H1 (cell line): ENCODE results near the gene ATL3. TPM values are rescaled to one million over a fixed set of nuclear protein-coding genes. Genes with fewer than 3 reads are reported as not detected.
A peak's percentile ranks its signal among the peaks of the same experiment; 100 is the strongest.

ENCODE experiments used
- CTCF ChIA-PET: fragments of 300-600 bp; sonication (Branson Sonifier 250); formaldehyde crosslinking; loops from one replicate; lab custom pipeline; 2021; ENCODE audit not compliant: partially characterized antibody; lab: Charles Lee
- POLR2A ChIA-PET: fragments of 300-600 bp; sonication (Branson Sonifier 250); formaldehyde crosslinking; loops from one replicate; lab custom pipeline; 2021; ENCODE audit warnings: inconsistent platforms; ENCODE audit not compliant: partially characterized antibody; lab: Charles Lee
- DNase-seq, 2 experiments: peaks; one replicate each; pipeline versions ENCODE4 v3.0.0 to v3.0.0-alpha.2; 2010 to 2022; ENCODE audit warnings: low spot score in 2 of 2, low read depth in 1 of 2, mixed read lengths in 1 of 2
- FAIRE-seq: peaks from 2 replicates; lab custom pipeline; 2011; peaks lifted over from hg19 to GRCh38; lab: Jason Lieb, UNC
- H2AFZ ChIP-seq: 2 replicates; pipeline ENCODE4 v1.8.1; 2012; ENCODE audit warnings: low read length, inconsistent platforms
- H2AK5ac ChIP-seq: 2 replicates; pipeline ENCODE4 v1.6.1; 2013; ENCODE audit warnings: low read depth, low read length
- H2BK120ac ChIP-seq: replicated peaks from 2 replicates; pipeline ENCODE3; 2013; ENCODE audit warnings: low read depth, low read length, inconsistent platforms
- H2BK12ac ChIP-seq: 2 replicates; pipeline ENCODE4 v1.6.1; 2013; ENCODE audit warnings: low read depth, low read length
- H2BK15ac ChIP-seq: 2 replicates; pipeline ENCODE4 v1.6.1; 2013; ENCODE audit warnings: low read length
- H2BK20ac ChIP-seq: 2 replicates; pipeline ENCODE4 v1.6.1; 2013; ENCODE audit warnings: low read length
- H2BK5ac ChIP-seq: 2 replicates; pipeline ENCODE4 v1.6.1; 2013; ENCODE audit warnings: low read depth, low read length
- H3K14ac ChIP-seq: 2 replicates; pipeline ENCODE4 v1.6.1; 2013; ENCODE audit warnings: inconsistent platforms; ENCODE audit not compliant: insufficient read length
- H3K18ac ChIP-seq: 2 replicates; pipeline ENCODE4 v1.6.1; 2013; ENCODE audit warnings: low read length; ENCODE audit errors: extremely low read depth
- H3K23ac ChIP-seq: 2 replicates; pipeline ENCODE4 v1.6.1; 2013; ENCODE audit warnings: inconsistent platforms; ENCODE audit not compliant: insufficient read length
- H3K23me2 ChIP-seq: 2 replicates; pipeline ENCODE4 v1.6.1; 2013; ENCODE audit warnings: low read depth, low read length
- H3K27ac ChIP-seq: 2 replicates; pipeline ENCODE4 v1.6.1; 2011; ENCODE audit warnings: low read depth, low read length, inconsistent platforms
- H3K27me3 ChIP-seq, 4 experiments: replicated peaks in 1 of 4; 1 replicate in 1 of 4; 2 replicates in 3 of 4; pipeline versions ENCODE4 v1.6.1 to v1.8.1; 2011 to 2013; ENCODE audit warnings: low read length in 3 of 4, mild to moderate bottlenecking in 3 of 4, inconsistent platforms in 2 of 4, mixed read lengths in 2 of 4, moderate library complexity in 1 of 4; ENCODE audit not compliant: control insufficient read depth in 3 of 4, insufficient read depth in 3 of 4; ENCODE audit errors: extremely low read depth in 1 of 4
- H3K36me3 ChIP-seq, 4 experiments: 2 replicates each; pipeline versions ENCODE4 v1.6.1 to v1.8.1; 2011 to 2013; ENCODE audit warnings: mild to moderate bottlenecking in 4 of 4, low read length in 3 of 4, moderate library complexity in 2 of 4, control low read depth in 1 of 4, inconsistent platforms in 1 of 4; ENCODE audit not compliant: insufficient read depth in 4 of 4, control insufficient read depth in 2 of 4
- H3K4ac ChIP-seq: replicated peaks from 2 replicates; pipeline ENCODE3; 2013; ENCODE audit warnings: low read length, low read depth, mixed read lengths, inconsistent platforms; ENCODE audit not compliant: insufficient read length
- H3K4me1 ChIP-seq, 4 experiments: replicated peaks in 1 of 4; 1 replicate in 1 of 4; 2 replicates in 3 of 4; pipeline versions ENCODE4 v1.6.1 to v1.8.1; 2011 to 2013; ENCODE audit warnings: low read length in 3 of 4, inconsistent platforms in 2 of 4, mixed read lengths in 1 of 4; ENCODE audit not compliant: insufficient read depth in 4 of 4, control insufficient read depth in 3 of 4
- H3K4me2 ChIP-seq, 2 experiments: 2 replicates each; pipeline versions ENCODE4 v1.6.1 to v1.8.1; 2011 to 2013; ENCODE audit warnings: low read depth in 2 of 2, low read length in 2 of 2, control low read depth in 1 of 2, inconsistent platforms in 1 of 2, mild to moderate bottlenecking in 1 of 2; ENCODE audit not compliant: insufficient read depth in 1 of 2
- H3K4me3 ChIP-seq, 4 experiments: fragments of 200-600, 300-600 bp in 1 of 4; sonication (generic), shearing (Covaris generic), sonication (Bioruptor Twin) in 1 of 4; 2 replicates each; pipeline versions ENCODE4 v1.5.1 to v1.8.1; 2011 to 2016; ENCODE audit warnings: low read length in 4 of 4, low read depth in 3 of 4, control low read depth in 2 of 4, inconsistent platforms in 2 of 4, mild to moderate bottlenecking in 2 of 4, mixed read lengths in 1 of 4, moderate library complexity in 1 of 4; ENCODE audit not compliant: insufficient read depth in 2 of 4; ENCODE audit errors: extremely low read depth in 1 of 4
- H3K56ac ChIP-seq: replicated peaks from 2 replicates; pipeline ENCODE3; 2013; ENCODE audit warnings: low read depth, mild to moderate bottlenecking, mixed read lengths, low read length, inconsistent platforms; ENCODE audit not compliant: insufficient read length
- H3K79me1 ChIP-seq: 2 replicates; pipeline ENCODE4 v1.6.1; 2013; ENCODE audit warnings: low read depth, low read length, control low read depth
- H3K79me2 ChIP-seq, 2 experiments: 2 replicates each; pipeline versions ENCODE4 v1.6.1 to v1.8.1; 2012 to 2013; ENCODE audit warnings: low read length in 2 of 2, mild to moderate bottlenecking in 2 of 2, inconsistent platforms in 1 of 2; ENCODE audit not compliant: insufficient read depth in 2 of 2, control insufficient read depth in 1 of 2
- H3K9ac ChIP-seq, 4 experiments: replicated peaks in 1 of 4; 1 replicate in 1 of 4; 2 replicates in 3 of 4; pipeline versions ENCODE4 v1.6.1 to v1.8.1; 2011 to 2013; ENCODE audit warnings: low read depth in 3 of 4, low read length in 3 of 4, control low read depth in 2 of 4, mild to moderate bottlenecking in 2 of 4, moderate library complexity in 2 of 4, inconsistent platforms in 1 of 4; ENCODE audit errors: extremely low read depth in 1 of 4
- H3K9me3 ChIP-seq, 2 experiments: 2 replicates each; pipeline versions ENCODE4 v1.6.1 to v1.8.1; 2012 to 2013; ENCODE audit warnings: mild to moderate bottlenecking in 2 of 2, moderate library complexity in 2 of 2, control low read depth in 1 of 2, inconsistent platforms in 1 of 2, low read depth in 1 of 2, low read length in 1 of 2, mixed read lengths in 1 of 2; ENCODE audit not compliant: insufficient read depth in 2 of 2
- H4K20me1 ChIP-seq, 2 experiments: replicated peaks in 1 of 2; 2 replicates each; pipeline versions ENCODE3 to v1.8.1; 2011 to 2013; ENCODE audit warnings: inconsistent platforms in 2 of 2, low read length in 2 of 2, mild to moderate bottlenecking in 1 of 2; ENCODE audit not compliant: insufficient read depth in 2 of 2, control insufficient read depth in 1 of 2
- H4K5ac ChIP-seq: 2 replicates; pipeline ENCODE4 v1.6.1; 2013; ENCODE audit warnings: low read length, low read depth, mixed read lengths, inconsistent platforms; ENCODE audit not compliant: insufficient read length
- H4K8ac ChIP-seq: 2 replicates; pipeline ENCODE4 v1.8.0; 2013; ENCODE audit warnings: mild to moderate bottlenecking, moderate library complexity, low read length, inconsistent platforms; ENCODE audit not compliant: insufficient read depth; ENCODE audit errors: extremely low read depth
- H4K91ac ChIP-seq: replicated peaks from 2 replicates; pipeline ENCODE3; 2013; ENCODE audit warnings: low read length, mixed read lengths, inconsistent platforms; ENCODE audit not compliant: insufficient read length
- BACH1 ChIP-seq: IDR thresholded peaks from 2 replicates; pipeline ENCODE4 v1.6.1; 2012; ENCODE audit warnings: low read length, improper control_type of control experiment
- BRCA1 ChIP-seq: IDR thresholded peaks from 2 replicates; pipeline ENCODE4 v1.6.1; 2012; ENCODE audit warnings: low read depth, low read length, improper control_type of control experiment
- EGR1 ChIP-seq: IDR thresholded peaks from 2 replicates; pipeline ENCODE4 v1.6.1; 2011; ENCODE audit warnings: low read depth, low read length, borderline replicate concordance
- EP300 ChIP-seq, 2 experiments: IDR thresholded peaks; 1 replicate in 1 of 2; 2 replicates in 1 of 2; pipeline ENCODE4 v1.6.1; 2011 to 2012; ENCODE audit warnings: low read depth in 2 of 2, low read length in 2 of 2, mild to moderate bottlenecking in 2 of 2, borderline replicate concordance in 1 of 2, inconsistent platforms in 1 of 2, moderate library complexity in 1 of 2
- EZH2 ChIP-seq: fragments of 200-600 bp; sonication (generic); IDR thresholded peaks from 2 replicates; pipeline ENCODE4 v1.7.1; 2012; ENCODE audit warnings: low read depth, mild to moderate bottlenecking, moderate library complexity, low read length, inconsistent platforms; ENCODE audit not compliant: severe bottlenecking
- KDM1A ChIP-seq: fragments of 200-600, 300-600 bp; sonication (generic); IDR thresholded peaks from 2 replicates; pipeline ENCODE4 v1.7.1; 2016; ENCODE audit warnings: mild to moderate bottlenecking, low read length, borderline replicate concordance
- RAD21 ChIP-seq, 2 experiments: IDR thresholded peaks in 1 of 2; conservative IDR thresholded peaks in 1 of 2; 2 replicates each; pipeline ENCODE4 v1.6.1; 2011; ENCODE audit warnings: low read depth in 2 of 2, low read length in 2 of 2, improper control_type of control experiment in 1 of 2, inconsistent platforms in 1 of 2, mild to moderate bottlenecking in 1 of 2, moderate library complexity in 1 of 2
- RBBP5 ChIP-seq: IDR thresholded peaks from 2 replicates; pipeline ENCODE4 v1.7.1; 2012; ENCODE audit warnings: low read depth, mild to moderate bottlenecking, inconsistent platforms, low read length, moderate library complexity, borderline replicate concordance
- SIN3A ChIP-seq, 2 experiments: IDR thresholded peaks in 1 of 2; conservative IDR thresholded peaks in 1 of 2; 2 replicates each; pipeline ENCODE4 v1.6.1; 2011 to 2012; ENCODE audit warnings: low read length in 2 of 2, improper control_type of control experiment in 1 of 2, low read depth in 1 of 2, mild to moderate bottlenecking in 1 of 2
- SIRT6 ChIP-seq: IDR thresholded peaks from one replicate; pipeline ENCODE4 v1.7.1; 2012; ENCODE audit warnings: low read length, inconsistent platforms
- TBP ChIP-seq: IDR thresholded peaks from 2 replicates; pipeline ENCODE4 v1.6.1; 2011; ENCODE audit warnings: low read depth, low read length, improper control_type of control experiment
- WGBS, 2 experiments: shearing (Covaris generic) in 1 of 2; methylation state at CpG; one replicate each; pipeline versions ENCODE4 v1.1.6 to v1.1.7; 2013 to 2015; ENCODE audit warnings: low lambda C conversion rate in 2 of 2, mixed read lengths in 2 of 2, inconsistent platforms in 1 of 2, low coverage in 1 of 2, missing lambda C conversion rate in 1 of 2; ENCODE audit not compliant: insufficient replicate concordance in 2 of 2, insufficient coverage in 1 of 2, insufficient read length in 1 of 2; ENCODE audit errors: extremely low coverage in 1 of 2, missing lambda C conversion rate in 1 of 2; 5-methylcytosine and 5-hydroxymethylcytosine counted together
- polyA plus RNA-seq, 7 experiments: library from polyadenylated mRNA; depleted of rRNA in 3 of 7; stranded (reverse) in 5 of 7; unstranded in 2 of 7; fragments of >200 nt in 5 of 7; fragments of 200-250 nt in 2 of 7; gene quantifications; 1 replicate in 5 of 7; 2 replicates in 1 of 7; 4 replicates in 1 of 7; pipeline versions ENCODE4 v1.2.1 to v1.2.3, GENCODE V29; 2011 to 2013; ENCODE audit warnings: missing spikeins in 2 of 7, mixed read lengths in 2 of 7
- total RNA-seq: library from RNA; stranded (reverse); fragmentation: NEBNext Ultra II Directional; extraction: Animal tissue kit (Norgen Biotek cat#: 25700); gene quantifications from 2 replicates; pipeline ENCODE4 v1.2.1, GENCODE V29; 2021

Gene ATL3
- total and polyA plus RNA-seq, 2 of the 8 experiments (the other 6 are each of a cell fraction or from before 2014, with no cell fraction given): 7.8 to 24.5 TPM

DNA sequence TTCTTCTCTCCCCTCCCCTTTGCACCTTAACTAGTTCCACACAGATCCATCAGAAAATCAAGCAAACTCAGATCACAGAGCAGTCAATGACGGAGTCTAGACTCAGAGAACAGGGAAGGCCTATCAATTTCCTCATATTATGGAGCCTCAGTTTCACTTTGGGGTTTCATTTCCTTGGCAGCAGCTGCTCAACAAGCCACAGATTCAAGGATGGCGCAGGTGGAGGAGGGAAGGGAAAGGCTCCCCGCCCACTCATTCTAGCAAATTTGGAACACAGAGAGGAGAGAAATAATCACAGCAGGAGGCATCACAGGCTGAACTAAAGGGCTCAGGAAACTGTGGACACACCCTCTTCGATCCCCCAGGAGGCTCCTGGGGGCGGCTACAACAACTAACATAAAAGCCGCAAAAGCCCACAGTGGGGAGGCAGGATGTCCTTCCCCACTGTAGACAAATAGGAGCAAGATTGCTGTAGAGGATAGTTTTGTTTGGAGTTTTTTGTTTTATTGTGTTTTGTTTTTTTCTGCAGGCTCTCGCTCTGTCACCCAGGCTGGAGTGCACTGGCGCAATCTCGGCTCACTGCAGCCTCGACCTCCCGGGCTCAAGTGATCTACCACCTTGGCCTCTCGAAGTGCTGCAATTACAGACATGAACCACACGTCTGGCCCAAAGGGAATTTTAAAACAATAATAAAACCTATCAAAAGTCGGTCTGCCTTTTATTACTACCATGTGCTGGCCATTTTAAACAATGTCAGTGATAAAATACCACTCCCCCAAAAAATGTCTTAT lies 60.4 kb downstream of the ATL3 start:
- Histone ChIP-seq H4K91ac (peak overlapping the region; percentile 22), H3K27me3 (no peaks in the 10 kb centered on the region), H4K20me1 (no peaks in the 10 kb centered on the region), H3K9me3 (no peaks in the 10 kb centered on the region), H4K5ac (no peak overlapping the region), H3K4me3 (peak overlapping the region in 3 of 4 experiments; percentile 2 to 39 (median 4); a peak in 5 of 8 replicates), H3K4me1 (peaks cover 12 to 31% (median 15%) of the 10 kb centered on the region in 4 experiments), H3K27ac (no peak overlapping the region), H3K79me2 (peaks cover 12 to 67% of the 10 kb centered on the region in 2 experiments), H3K4ac (peak overlapping the region; percentile 7), H2AK5ac (peak overlapping the region; percentile 84; the same call in 1 of the 2 replicates), H2BK5ac (peak overlapping the region; percentile 89; the same call in 1 of the 2 replicates), H3K23ac (no peak overlapping the region), H2BK15ac (peak overlapping the region; percentile 55; the same call in 1 of the 2 replicates), H3K56ac (no peak overlapping the region), H2BK120ac (no peak overlapping the region), H3K18ac (peak overlapping the region; percentile 64; the same call in 1 of the 2 replicates), H4K8ac (no peak overlapping the region), H2BK20ac (peak overlapping the region; percentile 100; the same call in 1 of the 2 replicates), H3K4me2 (peak overlapping the region; percentile 57 to 64), H2BK12ac (peak overlapping the region; percentile 55), H3K23me2 (peaks cover 7% of the 10 kb centered on the region; the same call in 1 of the 2 replicates), H3K79me1 (peaks cover 14% of the 10 kb centered on the region; the same call in 1 of the 2 replicates), H2AFZ (no peak overlapping the region), H3K9ac (no peak overlapping the region), H3K36me3 (no peaks in the 10 kb centered on the region), H3K14ac (no peak overlapping the region)
- CTCF ChIA-PET: no interaction called here
- FAIRE-seq: peak; percentile 50
- 19% methylated on average over 14 of the region's 14 CpGs; no CpG with 5 or more reads in 1 of the 2 experiments for WGBS, 2 experiments
- POLR2A ChIA-PET: interaction anchor here (0.7 kb wide), 1 partner anchor 18 kb away, joined by 3 read pairs; no protein-coding TSS in a partner anchor
- DNase-seq: peak; percentile 57 to 60
- no peak for TF ChIP-seq EP300 (IDR thresholded peaks at IDR 0.05; ENCODE audit: borderline replicate concordance in 1 of 2, low read depth in 2 of 2, low read length in 2 of 2)
- no peak for TF ChIP-seq RAD21 (IDR thresholded peaks at IDR 0.05 in 1 of 2, conservative IDR thresholded peaks at IDR 0.05 in 1 of 2; ENCODE audit: low read depth in 2 of 2, low read length in 2 of 2)
- TF ChIP-seq BACH1: no peak
- no peak for TF ChIP-seq TBP
- peak in 1 of 2 experiments; percentile 51; a peak in 1 of 4 replicates for TF ChIP-seq SIN3A (conservative IDR thresholded peaks at IDR 0.05 in 1 of 2, IDR thresholded peaks at IDR 0.05 in 1 of 2; ENCODE audit: low read depth in 1 of 2, low read length in 2 of 2)
- no peak for TF ChIP-seq EZH2
- TF ChIP-seq SIRT6: no peak
- TF ChIP-seq RBBP5: no peak
- no peak for TF ChIP-seq KDM1A
- peak; percentile 91 for TF ChIP-seq EGR1
- no peak for TF ChIP-seq BRCA1
